COR-L47 (cell line): ENCODE measurements around the gene GAL3ST2.
"Not testable (repeated sequence)": the region's sequence is repeated elsewhere in the genome, so short reads cannot be mapped to it uniquely, and the experiment has no call there.

Source experiments
- DNase-seq: peaks from one replicate; lab custom pipeline; 2025; lab: John Stamatoyannopoulos, UW

GAL3ST2 gene

GRCh38 chr2:241795021-241795999 lies 18.7 kb downstream of the GAL3ST2 start:
- DNase-seq = no peak

DNA sequence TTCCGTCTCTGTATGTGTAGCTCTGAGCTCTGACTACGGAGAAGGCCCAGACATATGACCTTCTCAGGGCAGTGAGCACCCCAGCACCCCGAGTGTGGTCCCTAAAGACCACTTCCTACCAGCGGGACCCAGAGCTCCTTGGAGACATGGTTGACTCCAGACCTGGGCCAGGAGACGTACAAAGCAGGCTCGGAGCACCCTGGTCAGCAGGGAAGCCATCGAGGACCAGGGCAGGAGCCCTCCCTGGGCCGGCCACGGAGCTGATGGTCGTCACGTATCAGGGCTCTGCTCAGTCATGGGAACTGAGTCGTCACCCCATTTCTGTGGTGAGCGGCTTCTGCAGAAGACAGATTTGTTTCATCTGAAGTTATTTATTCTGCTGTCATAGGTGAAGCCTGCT lies 19.6 kb downstream of the GAL3ST2 start:
- DNase-seq = no peak

GRCh38 chr2:241796610-241797138 lies 20.1 kb downstream of the GAL3ST2 start:
- DNase-seq = no peak

GRCh38 chr2:241797441-241798080 lies 20.9 kb downstream of the GAL3ST2 start:
- DNase-seq = no peak

GRCh38 chr2:241798081-241798630 lies 21.5 kb downstream of the GAL3ST2 start:
- DNase-seq = no peak

- no peak for DNase-seq
These were observed 22.3 kb downstream of the GAL3ST2 start for GRCh38 chr2:241798631-241799521.

DNA sequence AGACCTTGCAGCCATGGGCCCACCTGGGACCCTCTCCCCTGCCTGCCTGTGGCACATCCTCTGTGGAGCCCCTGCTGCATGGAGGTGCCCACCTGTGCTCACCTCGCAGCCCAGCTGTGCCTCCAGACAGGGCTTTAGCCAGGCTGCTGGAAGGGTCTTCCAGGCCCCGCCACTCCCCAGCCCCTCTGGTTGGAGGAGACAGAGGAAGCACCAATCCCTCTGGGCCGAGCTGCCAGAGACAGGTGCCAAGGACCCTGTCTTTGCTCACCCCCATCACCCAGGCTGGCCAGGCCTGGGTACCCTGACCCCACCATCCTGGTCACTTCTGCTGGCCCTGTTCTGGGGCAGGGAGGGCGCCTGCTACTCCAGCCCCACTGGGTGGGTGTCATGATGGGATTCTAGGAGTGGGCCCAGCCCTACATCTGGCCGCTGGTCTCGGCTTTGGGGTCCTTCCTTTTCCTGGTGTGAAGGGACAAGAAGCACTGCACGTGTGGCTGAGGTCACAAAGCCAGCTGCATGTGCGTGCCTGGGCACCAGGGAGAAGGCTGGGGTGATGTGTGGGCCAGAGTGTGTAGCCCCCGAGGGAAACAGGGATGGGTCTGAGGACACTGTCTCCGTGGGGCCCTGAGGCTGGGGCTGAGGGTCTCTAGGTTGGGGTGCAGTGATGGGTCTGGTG lies 23.0 kb downstream of the GAL3ST2 start:
- no peak for DNase-seq

DNA sequence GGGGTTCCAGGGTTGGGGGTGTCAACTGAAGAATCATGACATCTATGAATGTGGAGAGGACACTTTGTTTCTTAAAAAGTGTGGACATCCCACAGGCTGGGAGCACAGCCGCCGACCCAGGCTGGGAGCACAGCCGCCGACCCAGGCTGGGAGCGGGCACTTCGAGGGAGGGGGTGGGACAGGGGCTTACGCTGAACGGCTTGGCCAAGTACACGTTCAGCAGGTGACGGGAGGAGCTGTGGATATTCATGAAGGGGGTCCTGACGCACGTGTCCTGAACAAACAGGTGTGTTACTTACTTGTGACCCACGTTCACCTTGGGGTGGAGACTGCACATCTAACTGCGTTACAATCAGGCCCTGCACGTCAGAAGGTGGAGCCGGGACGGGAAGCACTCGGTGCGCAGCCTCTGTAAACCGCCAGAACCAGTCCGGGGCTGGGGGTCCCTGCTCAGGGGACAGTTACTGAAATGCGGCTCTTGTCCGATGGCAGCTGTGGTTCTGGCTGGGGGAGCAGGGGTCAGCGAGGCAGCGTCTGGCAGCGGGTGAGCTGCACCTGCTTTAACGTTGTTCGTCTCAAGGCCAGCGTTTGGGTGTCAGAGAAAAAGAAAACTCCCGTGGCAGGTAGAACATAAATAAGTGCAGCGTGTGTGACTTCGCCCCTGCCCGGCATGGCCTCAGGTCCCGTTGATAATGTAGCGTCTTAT lies 23.7 kb downstream of the GAL3ST2 start:
- not testable (repeated sequence) for DNase-seq

DNA sequence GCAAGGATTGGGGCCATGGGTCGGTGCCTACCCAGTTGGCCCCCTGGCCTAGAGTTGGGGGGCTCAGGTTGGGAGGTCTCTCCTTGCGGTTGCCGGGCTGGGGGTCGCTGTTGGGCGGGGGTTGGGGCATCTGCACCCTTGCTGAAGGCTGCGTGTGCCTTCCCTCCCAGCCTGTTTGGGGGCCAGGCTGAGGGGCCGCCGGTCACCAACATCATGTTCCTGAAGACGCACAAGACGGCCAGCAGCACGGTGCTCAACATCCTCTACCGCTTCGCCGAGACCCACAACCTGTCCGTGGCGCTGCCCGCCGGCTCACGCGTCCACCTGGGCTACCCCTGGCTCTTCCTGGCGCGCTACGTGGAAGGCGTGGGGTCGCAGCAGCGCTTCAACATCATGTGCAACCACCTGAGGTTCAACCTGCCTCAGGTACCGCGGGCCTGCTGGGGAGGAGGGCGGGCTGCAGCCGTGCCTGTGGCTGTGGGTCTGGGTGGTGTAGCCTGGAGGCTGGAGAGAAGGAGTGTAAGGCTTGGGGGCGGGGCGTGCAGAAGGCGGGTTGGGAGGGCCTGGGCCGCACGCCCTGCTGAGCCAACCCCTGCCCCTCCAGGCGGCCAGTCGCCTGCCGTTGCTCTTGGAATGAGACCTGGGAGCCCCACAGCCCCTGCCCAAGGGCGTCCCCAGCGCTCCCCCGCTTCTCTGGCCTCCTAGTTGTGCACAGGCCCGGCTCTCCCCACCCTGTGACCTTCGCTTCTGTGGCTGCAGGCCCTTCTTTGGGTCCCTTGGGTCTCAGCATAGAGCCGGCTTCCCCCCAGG lies 25.2 kb downstream of the GAL3ST2 start:
- DNase-seq = no peak

- DNase-seq = no peak
These were observed 26.0 kb downstream of the GAL3ST2 start for GRCh38 chr2:241802421-241803318.

DNA sequence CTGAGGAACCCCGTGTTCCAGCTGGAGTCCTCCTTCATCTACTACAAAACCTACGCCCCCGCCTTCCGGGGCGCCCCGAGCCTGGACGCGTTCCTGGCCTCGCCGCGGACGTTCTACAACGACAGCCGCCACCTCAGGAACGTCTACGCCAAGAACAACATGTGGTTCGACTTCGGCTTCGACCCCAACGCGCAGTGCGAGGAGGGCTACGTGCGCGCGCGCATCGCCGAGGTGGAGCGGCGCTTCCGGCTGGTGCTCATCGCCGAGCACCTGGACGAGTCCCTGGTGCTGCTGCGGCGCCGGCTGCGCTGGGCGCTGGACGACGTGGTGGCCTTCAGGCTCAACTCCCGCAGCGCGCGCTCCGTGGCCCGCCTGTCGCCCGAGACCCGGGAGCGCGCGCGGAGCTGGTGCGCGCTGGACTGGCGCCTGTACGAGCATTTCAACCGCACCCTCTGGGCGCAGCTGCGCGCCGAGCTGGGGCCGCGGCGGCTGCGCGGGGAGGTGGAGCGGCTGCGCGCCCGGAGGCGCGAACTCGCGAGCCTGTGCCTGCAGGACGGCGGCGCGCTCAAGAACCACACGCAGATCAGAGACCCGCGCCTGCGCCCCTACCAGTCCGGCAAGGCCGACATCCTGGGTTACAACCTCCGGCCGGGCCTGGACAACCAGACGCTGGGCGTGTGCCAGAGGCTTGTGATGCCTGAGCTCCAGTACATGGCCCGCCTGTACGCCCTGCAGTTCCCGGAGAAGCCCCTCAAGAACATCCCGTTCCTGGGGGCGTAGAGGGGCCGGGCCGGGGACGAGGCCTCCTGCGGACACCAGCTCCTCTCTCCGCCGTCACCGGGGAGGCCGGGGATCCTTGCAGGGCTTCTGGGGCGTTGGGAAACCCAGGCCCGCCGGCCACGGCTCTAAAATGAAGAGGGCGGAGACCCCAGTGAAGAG lies 27.0 kb downstream of the GAL3ST2 start:
- no peak for DNase-seq

- DNase-seq = no peak
These were observed 28.0 kb downstream of the GAL3ST2 start for GRCh38 chr2:241804326-241805229.

DNA sequence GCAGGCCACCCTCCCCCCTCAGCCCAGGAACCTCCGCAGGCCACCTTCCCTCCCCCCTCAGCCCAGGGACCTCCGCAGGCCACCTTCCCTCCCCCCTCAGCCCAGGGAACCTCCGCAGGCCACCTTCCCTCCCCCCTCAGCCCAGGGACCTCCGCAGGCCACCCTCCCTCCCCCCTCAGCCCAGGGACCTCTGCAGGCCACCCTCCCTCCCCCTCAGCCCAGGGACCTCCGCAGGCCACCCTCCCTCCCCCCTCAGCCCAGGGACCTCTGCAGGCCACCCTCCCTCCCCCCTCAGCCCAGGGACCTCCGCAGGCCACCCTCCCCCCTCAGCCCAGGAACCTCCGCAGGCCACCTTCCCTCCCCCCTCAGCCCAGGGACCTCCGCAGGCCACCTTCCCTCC lies 29.6 kb downstream of the GAL3ST2 start:
- DNase-seq = not testable (repeated sequence)

GRCh38 chr2:241808051-241808720 lies 31.6 kb downstream of the GAL3ST2 start:
- DNase-seq = no peak

DNA sequence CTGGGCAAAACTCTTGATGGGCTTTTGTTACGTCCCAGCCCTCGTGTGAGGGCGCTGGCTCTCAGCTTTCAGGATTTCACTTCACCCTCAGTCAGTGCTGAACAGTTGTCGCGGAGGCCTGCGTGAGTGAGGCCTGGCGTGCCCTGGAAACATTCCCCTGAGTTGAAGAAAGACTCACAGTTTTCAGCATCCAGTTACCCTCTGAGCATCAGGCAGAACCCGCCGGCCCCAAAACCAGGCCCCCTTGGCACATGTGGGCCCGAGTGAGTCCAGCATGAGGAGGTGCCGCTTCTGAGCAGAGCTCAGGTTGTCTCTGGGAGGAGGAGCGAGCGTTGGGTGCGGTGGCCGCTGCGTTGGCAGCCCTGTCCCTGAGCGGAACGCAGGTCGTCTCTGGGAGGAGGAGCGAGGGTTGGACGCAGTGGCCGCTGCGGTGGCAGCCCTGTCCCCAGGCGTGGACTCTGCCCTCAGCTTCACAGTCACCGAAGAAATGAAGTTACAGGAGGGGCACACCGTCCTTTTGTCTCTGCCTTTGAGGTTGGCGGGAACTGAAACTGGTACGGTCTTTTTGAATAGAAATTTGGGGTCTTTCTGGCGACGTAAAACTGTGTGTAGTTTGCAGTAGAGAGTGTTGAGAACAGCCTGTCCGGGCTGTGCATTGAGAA lies 32.2 kb downstream of the GAL3ST2 start, which contains the start of gene NEU4:
NEU4 (plus strand) TSS at position 473 of the 662 bp plus-strand sequence. CDS start 5,292 bp downstream, outside the sequence.
- no peak for DNase-seq
